Measurements from ENCODE around the gene FAM114A1.

The FAM114A1 gene

GRCh38 chr4:38859501-38859900 is 8.1 kb upstream of the FAM114A1 start:
- DNase-seq, result no peak

- DNase-seq, result peak in 2 of 4 experiments; percentile 9 to 26
These were observed 6.7 kb upstream of the FAM114A1 start for GRCh38 chr4:38860788-38861424.

GRCh38 chr4:38861791-38862190 is 5.8 kb upstream of the FAM114A1 start:
- no peak for DNase-seq

GRCh38 chr4:38865445-38865844 is 2.2 kb upstream of the FAM114A1 start:
- DNase-seq, result no peak

GRCh38 chr4:38866973-38867477 is 581 bp upstream of the FAM114A1 start:
- no peak for DNase-seq

- DNase-seq, result no peak
These were observed 704 bp downstream of the FAM114A1 start for GRCh38 chr4:38868059-38868960.

GRCh38 chr4:38869511-38869910 is 1.9 kb downstream of the FAM114A1 start:
- DNase-seq, result no peak

- DNase-seq, result no peak
These were observed 2.6 kb downstream of the FAM114A1 start for GRCh38 chr4:38870098-38870808.

GRCh38 chr4:38871593-38871992 is 4.0 kb downstream of the FAM114A1 start:
- DNase-seq, result no peak

- no peak for DNase-seq
These were observed 5.0 kb downstream of the FAM114A1 start for GRCh38 chr4:38872620-38873019.

GRCh38 chr4:38873290-38873944 is 5.8 kb downstream of the FAM114A1 start:
- DNase-seq, result no peak

GRCh38 chr4:38876636-38877035 is 9.0 kb downstream of the FAM114A1 start:
- no peak for DNase-seq

- no peak for DNase-seq
These were observed 16.6 kb downstream of the FAM114A1 start for GRCh38 chr4:38884254-38884653.

- DNase-seq, result no peak
These were observed 21.5 kb downstream of the FAM114A1 start for GRCh38 chr4:38889143-38889542.

- DNase-seq, result no peak
These were observed 23.7 kb downstream of the FAM114A1 start for GRCh38 chr4:38891051-38891983.

- no peak for DNase-seq
These were observed 26.8 kb downstream of the FAM114A1 start for GRCh38 chr4:38894322-38894982.

GRCh38 chr4:38896940-38897339 is 29.3 kb downstream of the FAM114A1 start:
- no peak for DNase-seq

GRCh38 chr4:38898245-38898644 is 30.6 kb downstream of the FAM114A1 start:
- no peak for DNase-seq

- no peak for DNase-seq
These were observed 34.6 kb downstream of the FAM114A1 start for GRCh38 chr4:38902221-38902620.

GRCh38 chr4:38902695-38903094 is 35.1 kb downstream of the FAM114A1 start:
- DNase-seq, result no peak

- DNase-seq, result no peak
These were observed 36.6 kb downstream of the FAM114A1 start for GRCh38 chr4:38904090-38904666.

All from activated naive CD4-positive, alpha-beta T cell (primary cell).